Lung (tissue), 12 donors: ENCODE results near the gene MINDY4. TPM values are rescaled to one million over a fixed set of nuclear protein-coding genes. Genes with fewer than 3 reads are reported as not detected.

ENCODE experiments used
- ATAC-seq: fragments of 200-7000 bp; cut with Tn5 transposase; one replicate; pipeline ENCODE4 v1.9.1; 2020; ENCODE audit warnings: moderate number of reproducible peaks; ENCODE audit not compliant: insufficient read depth, low FRiP score
- DNase-seq, 3 donors: peaks; one replicate each; pipeline ENCODE4 v3.0.0-alpha.2; 2013 to 2017
- H3K27ac ChIP-seq, 2 donors: one replicate each; pipeline ENCODE4 v1.5.1; 2013; ENCODE audit warnings: mild to moderate bottlenecking in 2 of 2, moderate library complexity in 2 of 2, control low read depth in 1 of 2, inconsistent platforms in 1 of 2, low read depth in 1 of 2, low read length in 1 of 2
- H3K27me3 ChIP-seq, 3 donors: one replicate each; pipeline ENCODE4 v1.5.1; 2013; ENCODE audit warnings: low read length in 2 of 3; ENCODE audit not compliant: control insufficient read depth in 3 of 3, insufficient read depth in 3 of 3
- H3K36me3 ChIP-seq, 4 donors: one replicate each; pipeline ENCODE4 v1.5.1; 2013; ENCODE audit warnings: low read length in 4 of 4, mild to moderate bottlenecking in 1 of 4, moderate library complexity in 1 of 4; ENCODE audit not compliant: control insufficient read depth in 4 of 4, insufficient read depth in 4 of 4
- H3K4me1 ChIP-seq, 5 donors: one replicate each; pipeline ENCODE4 v1.5.1; 2013; ENCODE audit warnings: low read length in 5 of 5, mild to moderate bottlenecking in 2 of 5, moderate library complexity in 1 of 5; ENCODE audit not compliant: control insufficient read depth in 5 of 5, insufficient read depth in 5 of 5
- H3K4me3 ChIP-seq: one replicate; pipeline ENCODE4 v1.5.1; 2013; ENCODE audit warnings: mild to moderate bottlenecking, control low read depth, moderate library complexity
- H3K9ac ChIP-seq, 2 donors: one replicate each; pipeline ENCODE4 v1.5.1; 2013; ENCODE audit warnings: low read length in 2 of 2, control low read depth in 1 of 2; ENCODE audit not compliant: insufficient read depth in 1 of 2
- H3K9me3 ChIP-seq, 4 donors: one replicate each; pipeline ENCODE4 v1.5.1; 2013; ENCODE audit warnings: low read length in 3 of 4, mild to moderate bottlenecking in 1 of 4, moderate library complexity in 1 of 4; ENCODE audit not compliant: control insufficient read depth in 4 of 4, insufficient read depth in 3 of 4
- CTCF ChIP-seq: IDR thresholded peaks from 2 replicates; pipeline ENCODE4 v1.5.1; 2012; ENCODE audit warnings: mild to moderate bottlenecking; ENCODE audit errors: control extremely low read depth, extremely low read depth
- WGBS, 2 donors: extraction: QIAGEN DNeasy Blood & Tissue Kit; methylation state at CpG; one replicate each; pipeline ENCODE4 v1.1.7; 2013; 5-methylcytosine and 5-hydroxymethylcytosine counted together
- polyA plus RNA-seq, 2 donors: library from polyadenylated mRNA; stranded (reverse); fragments of 200-250 nt; gene quantifications; one replicate each; pipeline ENCODE4 v1.2.1, GENCODE V29; 2013
- total RNA-seq, 2 donors: library from RNA; depleted of rRNA in 1 of 2; stranded (reverse); fragments of >200 nt in 1 of 2; gene quantifications; one replicate each; pipeline ENCODE4 v1.2.1, GENCODE V29; 2014 to 2021
- donor health status: control.
- donor health status: control.
- donor health status: Bipolar disorder and iron deficiency.
- donor health status: healthy.
- donor health status: DM: yes; HTN: yes; CAD: no.

The MINDY4 gene
- total and polyA plus RNA-seq, 4 donors, result 5.0 to 24.1 (median 10.7) TPM

GRCh38 chr7:30900803-30901362 is 129.7 kb downstream of the MINDY4 start:
- no peak overlapping the region for H3K9ac ChIP-seq
- no peaks in the 10 kb centered on the region for H3K9me3 ChIP-seq
- no peak for DNase-seq
- no peak for ATAC-seq
- no peak overlapping the region for H3K4me3 ChIP-seq
- H3K4me1 ChIP-seq, result peaks cover 3 to 53% (median 20%) of the 10 kb centered on the region in 5 donors
- TF ChIP-seq CTCF, result no peak
- no peaks in the 10 kb centered on the region for H3K27me3 ChIP-seq
- H3K27ac ChIP-seq, result peak overlapping the region in 1 of 2 donors; percentile 43
- WGBS, 2 donors, result 72 to 79% methylated on average over 11 of the region's 11 CpGs
- H3K36me3 ChIP-seq, result no peaks in the 10 kb centered on the region

GRCh38 chr7:30901856-30902255 is 130.6 kb downstream of the MINDY4 start:
- H3K27ac ChIP-seq, result peak overlapping the region in 1 of 2 donors; percentile 40
- H3K9me3 ChIP-seq, result no peaks in the 10 kb centered on the region
- H3K36me3 ChIP-seq, result no peaks in the 10 kb centered on the region
- no peaks in the 10 kb centered on the region for H3K27me3 ChIP-seq
- H3K9ac ChIP-seq, result no peak overlapping the region
- DNase-seq (no peak), ATAC-seq (no peak)
- WGBS, 2 donors, result 65 to 72% methylated on average over 2 of the region's 2 CpGs
- H3K4me1 ChIP-seq, result peaks cover 3 to 53% (median 20%) of the 10 kb centered on the region in 5 donors
- TF ChIP-seq CTCF, result no peak
- no peak overlapping the region for H3K4me3 ChIP-seq

- DNase-seq (no peak), ATAC-seq (no peak)
- no peak overlapping the region for H3K4me3 ChIP-seq
- no peak overlapping the region for H3K9ac ChIP-seq
- no peaks in the 10 kb centered on the region for H3K9me3 ChIP-seq
- H3K27ac ChIP-seq, result peak overlapping the region in 1 of 2 donors; percentile 40
- H3K36me3 ChIP-seq, result no peaks in the 10 kb centered on the region
- 86 to 93% methylated on average over 11 of the region's 11 CpGs for WGBS, 2 donors
- TF ChIP-seq CTCF, result no peak
- no peaks in the 10 kb centered on the region for H3K27me3 ChIP-seq
- peaks cover 2 to 49% (median 15%) of the 10 kb centered on the region in 5 donors for H3K4me1 ChIP-seq
These were observed 131.2 kb downstream of the MINDY4 start for GRCh38 chr7:30902466-30902865.

- Histone ChIP-seq H3K27ac (peak overlapping the region in 1 of 2 donors; percentile 33), H3K36me3 (no peaks in the 10 kb centered on the region), H3K4me3 (no peak overlapping the region), H3K4me1 (peaks cover 0 to 51% (median 14%) of the 10 kb centered on the region in 5 donors), H3K9ac (no peak overlapping the region), H3K9me3 (no peaks in the 10 kb centered on the region), H3K27me3 (no peaks in the 10 kb centered on the region)
- ATAC-seq (no peak), DNase-seq (no peak)
- TF ChIP-seq CTCF, result no peak
- WGBS, 2 donors, result 85 to 91% methylated on average over 8 of the region's 8 CpGs
These were observed 131.9 kb downstream of the MINDY4 start for GRCh38 chr7:30903146-30903545.
